Colonic mucosa (tissue), 4 donors: Measurements from ENCODE around the gene SCGB1C2. TPM values are rescaled to one million over a fixed set of nuclear protein-coding genes. Genes with fewer than 3 reads are reported as not detected.

Experiments
- DNase-seq: peaks from one replicate; pipeline ENCODE4 v3.0.0-alpha.2; 2020
- H3K27ac ChIP-seq: fragments of 200-600 bp; one replicate; pipeline ENCODE4 v1.8.0; 2021
- H3K27me3 ChIP-seq: fragments of 200-600 bp; one replicate; pipeline ENCODE4 v1.8.0; 2021
- H3K36me3 ChIP-seq: fragments of 200-600 bp; one replicate; pipeline ENCODE4 v1.8.0; 2021
- H3K4me1 ChIP-seq: fragments of 200-600 bp; one replicate; pipeline ENCODE4 v1.8.0; 2021; ENCODE audit warnings: mild to moderate bottlenecking
- H3K4me3 ChIP-seq: fragments of 200-600 bp; one replicate; pipeline ENCODE4 v1.8.0; 2021
- H3K9ac ChIP-seq, 2 donors: one replicate each; pipeline ENCODE4 v1.7.0; 2013; ENCODE audit warnings: control low read depth in 2 of 2, low read depth in 2 of 2, low read length in 2 of 2
- H3K9me3 ChIP-seq: fragments of 200-600 bp; one replicate; pipeline ENCODE4 v1.8.0; 2021
- CTCF ChIP-seq: fragments of 200-600 bp; IDR thresholded peaks from one replicate; pipeline ENCODE4 v1.8.0; 2022; ENCODE audit warnings: antibody characterized with exemption, mild to moderate bottlenecking
- intact Hi-C: fragments of 100-400 bp; cut with DNase I; formaldehyde crosslinking; loops from one replicate; pipeline ENCODE4 v1.14.1; 2022
- total RNA-seq, 2 donors: library from RNA; stranded (reverse); fragmentation: NEBNext Ultra II Directional in 1 of 2; extraction: Animal tissue kit (Norgen Biotek cat#: 25700) in 1 of 2; gene quantifications; one replicate each; pipeline ENCODE4 v1.2.1, GENCODE V29; 2021
- donor health status: healthy.
- donor health status: DM: no; HTN: no; CAD: no.
- donor health status: DM: no; HTN: no; CAD: no.

Gene SCGB1C2
- total RNA-seq, 2 donors from 2014 or later, result not detected

DNA sequence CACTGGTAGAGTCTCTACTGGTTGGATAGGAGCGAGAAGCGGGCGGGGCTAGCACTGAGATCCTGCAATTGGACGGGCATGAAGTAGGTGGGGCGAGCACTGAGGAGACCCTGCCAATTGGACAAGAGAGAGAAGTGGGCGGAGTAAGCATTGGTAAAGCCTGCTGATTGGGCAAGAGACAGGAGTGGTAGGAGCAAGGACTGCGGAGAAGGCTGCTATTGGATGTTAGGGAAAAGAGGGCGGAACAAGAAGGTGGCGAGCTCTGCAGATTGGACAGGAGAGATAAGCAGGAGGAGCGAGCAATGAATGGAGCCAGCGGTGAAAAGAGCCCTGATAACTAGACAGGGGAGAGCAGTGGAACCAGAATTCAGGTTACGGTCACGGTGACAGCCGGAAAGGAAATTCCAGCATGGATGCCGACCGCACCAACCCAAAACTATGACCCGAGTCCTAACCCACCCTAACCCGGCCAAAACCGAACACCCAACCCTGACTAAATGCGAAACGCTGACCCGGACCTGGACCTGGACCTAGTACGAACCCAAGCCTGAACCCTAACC, 4.8 kb downstream of the SCGB1C2 start:
- no peak overlapping the region for H3K9ac ChIP-seq
- no peaks in the 10 kb centered on the region for H3K4me1 ChIP-seq
- DNase-seq, result peak; percentile 13
- H3K9me3 ChIP-seq, result no peaks in the 10 kb centered on the region
- no peak overlapping the region for H3K27ac ChIP-seq
- H3K36me3 ChIP-seq, result no peaks in the 10 kb centered on the region
- no peak for TF ChIP-seq CTCF
- no peaks in the 10 kb centered on the region for H3K27me3 ChIP-seq
- H3K4me3 ChIP-seq, result no peak overlapping the region
- intact Hi-C loops, result loop anchor here (2.0 kb wide), 1 partner anchor 245 kb away; no protein-coding TSS in a partner anchor

- Histone ChIP-seq H3K9ac (no peak overlapping the region), H3K9me3 (no peaks in the 10 kb centered on the region), H3K4me3 (no peak overlapping the region), H3K4me1 (no peaks in the 10 kb centered on the region), H3K27ac (no peak overlapping the region), H3K27me3 (no peaks in the 10 kb centered on the region), H3K36me3 (no peaks in the 10 kb centered on the region)
- peak; percentile 6 for DNase-seq
- no peak for TF ChIP-seq CTCF
- intact Hi-C loops, result loop anchor here (2.0 kb wide), 1 partner anchor 244 kb away; no protein-coding TSS in a partner anchor
Measured at GRCh38 chr17:142876-143784, 5.8 kb downstream of the SCGB1C2 start.

DNA sequence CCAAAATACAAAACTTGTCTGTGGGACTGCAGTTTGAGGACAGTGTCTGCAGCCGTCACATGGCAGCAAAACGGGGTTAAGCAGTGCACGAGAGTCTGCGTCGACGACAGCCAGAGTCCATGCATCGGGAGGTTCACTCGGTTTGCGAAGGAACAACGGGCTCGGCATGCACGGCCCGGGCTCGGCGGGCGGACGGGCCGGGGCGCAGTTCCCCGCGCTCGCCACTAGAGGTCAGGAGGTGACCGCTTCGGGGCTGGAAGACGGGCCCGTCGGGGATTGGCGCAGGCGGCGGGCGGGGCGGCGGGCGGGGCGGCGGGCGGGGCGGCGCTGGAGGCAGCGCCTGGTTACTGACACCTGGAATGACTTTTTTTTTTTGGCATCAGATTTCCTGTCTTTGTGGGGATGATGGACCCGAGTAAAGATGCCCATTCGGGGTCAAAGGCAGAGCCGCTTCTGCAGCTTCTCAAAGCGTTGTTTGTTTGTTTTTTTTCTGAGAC, 6.5 kb downstream of the SCGB1C2 start:
- TF ChIP-seq CTCF, result peak; percentile 98
- no peaks in the 10 kb centered on the region for H3K9me3 ChIP-seq
- peak; percentile 85 for DNase-seq
- no peak overlapping the region for H3K9ac ChIP-seq
- H3K4me3 ChIP-seq, result no peak overlapping the region
- no peaks in the 10 kb centered on the region for H3K36me3 ChIP-seq
- H3K4me1 ChIP-seq, result no peaks in the 10 kb centered on the region
- no peak overlapping the region for H3K27ac ChIP-seq
- H3K27me3 ChIP-seq, result no peaks in the 10 kb centered on the region
- intact Hi-C loops, result loop anchor here (2.0 kb wide), 1 partner anchor 243 kb away; no protein-coding TSS in a partner anchor

DNA sequence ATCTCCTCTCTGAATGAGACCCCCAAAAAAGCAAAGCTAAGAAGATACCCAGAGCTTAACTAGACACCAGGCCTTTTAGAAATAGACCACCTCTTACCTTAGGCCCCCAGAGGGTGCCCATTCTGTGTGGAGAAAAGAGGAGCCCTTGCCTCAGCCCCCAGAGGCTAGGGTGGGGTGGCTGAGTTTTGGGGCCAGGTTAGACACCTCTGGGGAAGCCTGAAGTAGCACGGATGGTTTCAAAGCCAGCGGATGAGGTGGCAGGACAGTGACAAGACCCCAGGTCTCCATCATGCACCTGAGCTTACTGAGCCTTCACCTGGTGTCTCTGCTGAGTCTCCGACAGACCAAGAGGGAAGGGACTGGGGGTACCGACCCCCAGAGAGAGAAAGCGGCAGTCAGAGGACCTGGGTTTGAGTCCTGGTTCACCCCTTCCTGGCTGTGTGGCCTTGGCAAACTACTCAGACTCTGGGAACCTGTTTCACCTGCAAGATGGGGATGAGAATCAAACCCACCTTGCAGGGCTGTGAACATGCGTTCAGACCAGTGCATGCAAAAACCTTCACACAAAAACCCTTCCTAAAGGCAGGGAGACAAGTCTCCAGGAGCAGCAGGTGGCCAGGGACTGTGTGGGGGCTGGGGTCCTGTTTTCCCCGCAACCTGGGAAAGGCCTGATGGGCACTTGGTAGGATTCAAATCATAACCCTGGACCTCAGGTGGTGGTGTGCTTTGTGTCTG, 7.7 kb downstream of the SCGB1C2 start:
- no peaks in the 10 kb centered on the region for H3K27me3 ChIP-seq
- no peak overlapping the region for H3K27ac ChIP-seq
- H3K4me1 ChIP-seq, result no peaks in the 10 kb centered on the region
- no peaks in the 10 kb centered on the region for H3K9me3 ChIP-seq
- no peaks in the 10 kb centered on the region for H3K36me3 ChIP-seq
- no peak for TF ChIP-seq CTCF
- intact Hi-C loops, result no loop called here
- no peak overlapping the region for H3K9ac ChIP-seq
- DNase-seq, result peak; percentile 12
- no peak overlapping the region for H3K4me3 ChIP-seq
